ENCODE results near the gene MGMT. TPM values are rescaled to one million over a fixed set of nuclear protein-coding genes. Genes with fewer than 3 reads are reported as not detected.

MGMT gene
- total RNA-seq, 6 experiments from 2014 or later: 36.5 to 53.4 (median 42.3) TPM

GRCh38 chr10:129704786-129705525 lies 237.9 kb downstream of the MGMT start:
- no peak overlapping the region for H3K27ac ChIP-seq
- H3K4me1 ChIP-seq: peaks cover 0 to 30% (median 12%) of the 10 kb centered on the region in 4 donors
- H3K9me3 ChIP-seq: no peaks in the 10 kb centered on the region
- intact Hi-C loops (cut with DNase I): loop anchor here in 1 of 2 donors (5.0 kb wide), 1 partner anchor 262 kb away; no protein-coding TSS in a partner anchor
- H3K36me3 ChIP-seq: no peaks in the 10 kb centered on the region
- no peak for ATAC-seq
- no peak overlapping the region for H3K4me3 ChIP-seq
- DNase-seq: no peak
- 77% methylated on average over 15 of the region's 25 CpGs for WGBS (ENCODE audit: insufficient coverage, low coverage, low lambda C conversion rate, missing lambda C conversion rate)
- TF ChIP-seq POLR2A (IDR thresholded peaks at IDR 0.05) (no peak), CTCF (IDR thresholded peaks at IDR 0.05) (no peak)
- H3K27me3 ChIP-seq: no peaks in the 10 kb centered on the region

GRCh38 chr10:129705676-129706075 lies 238.6 kb downstream of the MGMT start:
- H3K9me3 ChIP-seq: no peaks in the 10 kb centered on the region
- ATAC-seq (no peak), DNase-seq (no peak)
- TF ChIP-seq POLR2A (IDR thresholded peaks at IDR 0.05) (no peak), CTCF (IDR thresholded peaks at IDR 0.05) (no peak)
- H3K36me3 ChIP-seq: no peaks in the 10 kb centered on the region
- intact Hi-C loops (cut with DNase I): no loop called here
- H3K4me3 ChIP-seq: no peak overlapping the region
- no peaks in the 10 kb centered on the region for H3K27me3 ChIP-seq
- peaks cover 0 to 34% (median 12%) of the 10 kb centered on the region in 4 donors for H3K4me1 ChIP-seq
- 100% methylated on average over 1 of the region's 8 CpGs for WGBS (ENCODE audit: insufficient coverage, low coverage, low lambda C conversion rate, missing lambda C conversion rate)
- H3K27ac ChIP-seq: no peak overlapping the region

- 100% methylated on average over 8 of the region's 19 CpGs for WGBS (ENCODE audit: insufficient coverage, low coverage, low lambda C conversion rate, missing lambda C conversion rate)
- DNase-seq: no peak
Measured at GRCh38 chr10:129706081-129706480, 239.0 kb downstream of the MGMT start.

GRCh38 chr10:129706523-129706922 lies 239.5 kb downstream of the MGMT start:
- WGBS (ENCODE audit: insufficient coverage, low coverage, low lambda C conversion rate, missing lambda C conversion rate): 92% methylated on average over 6 of the region's 11 CpGs
- no peaks in the 10 kb centered on the region for H3K9me3 ChIP-seq
- H3K27ac ChIP-seq: no peak overlapping the region
- TF ChIP-seq CTCF (IDR thresholded peaks at IDR 0.05): no peak
- no peak for TF ChIP-seq POLR2A (IDR thresholded peaks at IDR 0.05)
- H3K4me1 ChIP-seq: peaks cover 0 to 42% (median 18%) of the 10 kb centered on the region in 4 donors
- ATAC-seq: no peak
- intact Hi-C loops (cut with DNase I): no loop called here
- DNase-seq: no peak
- no peaks in the 10 kb centered on the region for H3K36me3 ChIP-seq
- H3K27me3 ChIP-seq: no peaks in the 10 kb centered on the region
- H3K4me3 ChIP-seq: no peak overlapping the region

More at GRCh38 chr10:129706081-129706480, 239.0 kb downstream of the MGMT start:
- no peaks in the 10 kb centered on the region for H3K27me3 ChIP-seq
- no peak for TF ChIP-seq POLR2A (IDR thresholded peaks at IDR 0.05)
- no peak for TF ChIP-seq CTCF (IDR thresholded peaks at IDR 0.05)
- intact Hi-C loops (cut with DNase I): no loop called here
- H3K9me3 ChIP-seq: no peaks in the 10 kb centered on the region
- H3K4me3 ChIP-seq: no peak overlapping the region
- H3K4me1 ChIP-seq: peaks cover 0 to 38% (median 14%) of the 10 kb centered on the region in 4 donors
- no peaks in the 10 kb centered on the region for H3K36me3 ChIP-seq
- ATAC-seq: no peak
- H3K27ac ChIP-seq: no peak overlapping the region
